H1 (cell line): ENCODE results near the gene RMND5B. TPM values are rescaled to one million over a fixed set of nuclear protein-coding genes. Genes with fewer than 3 reads are reported as not detected.

Experiments
- BACH1 ChIP-seq: IDR thresholded peaks from 2 replicates; pipeline ENCODE4 v1.6.1; 2012; ENCODE audit warnings: low read length, improper control_type of control experiment
- MAFK ChIP-seq: IDR thresholded peaks from 2 replicates; pipeline ENCODE4 v1.6.1; 2012; ENCODE audit warnings: low read depth, mild to moderate bottlenecking, improper control_type of control experiment, low read length
- RNF2 ChIP-seq: fragments of 200-900, 300-1000 bp; sonication (generic); IDR thresholded peaks from 2 replicates; pipeline ENCODE4 v1.7.1; 2016; ENCODE audit warnings: borderline replicate concordance, low read depth, mild to moderate bottlenecking, antibody characterized with exemption, low read length; ENCODE audit not compliant: poor library complexity, severe bottlenecking; ENCODE audit errors: missing control alignments
- polyA plus RNA-seq, 7 experiments: library from polyadenylated mRNA; depleted of rRNA in 3 of 7; stranded (reverse) in 5 of 7; unstranded in 2 of 7; fragments of >200 nt in 5 of 7; fragments of 200-250 nt in 2 of 7; gene quantifications; 1 replicate in 5 of 7; 2 replicates in 1 of 7; 4 replicates in 1 of 7; pipeline versions ENCODE4 v1.2.1 to v1.2.3, GENCODE V29; 2011 to 2013; ENCODE audit warnings: missing spikeins in 2 of 7, mixed read lengths in 2 of 7
- total RNA-seq: library from RNA; stranded (reverse); fragmentation: NEBNext Ultra II Directional; extraction: Animal tissue kit (Norgen Biotek cat#: 25700); gene quantifications from 2 replicates; pipeline ENCODE4 v1.2.1, GENCODE V29; 2021

RMND5B gene
- total and polyA plus RNA-seq, 2 of the 8 experiments (the other 6 are each of a cell fraction or from before 2014, with no cell fraction given) = 75.9 to 90.2 TPM

- TF ChIP-seq RNF2 (no peak), MAFK (no peak), BACH1 (no peak)
Measured at GRCh38 chr5:178106086-178106485, 24.7 kb upstream of the RMND5B start (continued).
